ENCODE data around the gene SEMA3F.
"Not testable (repeated sequence)": the region's sequence is repeated elsewhere in the genome, so short reads cannot be mapped to it uniquely, and the experiment has no call there.

Gene SEMA3F

DNA sequence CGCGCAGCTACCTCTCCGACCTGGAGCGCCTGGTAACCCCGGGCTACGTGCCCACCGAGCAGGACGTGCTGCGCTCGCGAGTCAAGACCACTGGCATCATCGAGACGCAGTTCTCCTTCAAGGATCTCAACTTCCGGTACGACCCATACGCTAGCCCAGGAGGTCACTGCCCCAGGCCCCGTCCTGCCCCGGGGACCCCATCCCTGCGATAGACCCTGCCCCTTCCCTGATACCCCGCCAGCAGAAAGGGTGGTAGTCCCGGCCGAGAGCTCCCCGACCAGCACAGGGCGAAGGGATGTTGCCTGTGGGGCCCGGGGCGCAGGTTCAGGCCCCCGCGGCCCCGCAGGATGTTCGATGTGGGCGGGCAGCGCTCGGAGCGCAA lies 38.6 kb downstream of the SEMA3F start:
- no peak for DNase-seq (ENCODE audit: low read depth)

DNA sequence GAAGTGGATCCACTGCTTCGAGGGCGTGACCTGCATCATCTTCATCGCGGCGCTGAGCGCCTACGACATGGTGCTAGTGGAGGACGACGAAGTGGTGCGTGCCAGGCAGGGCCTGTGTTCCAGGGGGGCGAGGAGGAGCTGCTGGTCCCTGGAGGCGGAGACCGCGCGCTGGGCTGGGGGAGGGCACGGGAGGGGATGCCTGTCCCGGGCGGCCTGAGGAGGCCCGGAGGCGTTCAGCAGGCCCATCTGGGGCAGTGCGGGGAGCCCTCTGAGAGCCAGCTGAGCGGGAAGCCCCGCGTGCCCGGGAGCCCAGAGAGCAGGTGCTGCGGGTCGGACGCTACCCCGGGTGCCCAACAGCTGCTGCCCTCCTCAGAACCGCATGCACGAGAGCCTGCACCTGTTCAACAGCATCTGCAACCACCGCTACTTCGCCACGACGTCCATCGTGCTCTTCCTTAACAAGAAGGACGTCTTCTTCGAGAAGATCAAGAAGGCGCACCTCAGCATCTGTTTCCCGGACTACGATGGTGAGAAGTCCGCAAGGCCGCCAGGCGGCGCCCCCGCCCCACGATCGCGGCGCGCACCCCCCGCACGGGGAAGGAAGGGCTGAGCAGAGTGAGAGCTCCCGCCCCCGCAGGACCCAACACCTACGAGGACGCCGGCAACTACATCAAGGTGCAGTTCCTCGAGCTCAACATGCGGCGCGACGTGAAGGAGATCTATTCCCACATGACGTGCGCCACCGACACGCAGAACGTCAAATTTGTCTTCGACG lies 39.2 kb downstream of the SEMA3F start:
- peak; percentile 77 for DNase-seq (ENCODE audit: low read depth)

DNA sequence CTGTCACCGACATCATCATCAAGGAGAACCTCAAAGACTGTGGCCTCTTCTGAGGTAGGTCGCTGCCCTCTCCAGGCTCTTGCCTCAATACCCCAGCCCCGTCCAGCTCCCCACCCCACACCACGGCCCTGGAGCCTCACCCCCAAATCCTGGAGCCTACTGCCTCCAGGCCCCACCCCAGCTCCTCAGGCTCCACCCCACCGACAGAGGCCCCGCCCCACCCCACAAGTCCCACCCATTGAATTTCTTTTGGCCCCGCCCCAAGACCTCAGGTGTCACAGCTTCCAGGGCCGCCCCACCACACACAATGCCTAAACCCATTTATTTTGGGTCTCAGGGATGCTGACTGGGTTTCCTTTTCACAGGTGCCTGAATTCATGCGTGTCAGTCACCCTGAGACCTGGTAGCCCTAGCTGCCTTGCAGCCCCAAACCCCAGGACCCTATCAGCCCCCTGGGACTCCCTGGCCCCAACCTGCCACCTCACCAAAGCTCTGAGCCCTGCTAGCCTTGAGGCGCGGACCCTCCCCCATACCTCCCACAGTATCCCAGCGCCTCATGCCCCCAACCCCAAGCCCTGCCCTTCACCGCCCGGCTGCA lies 39.9 kb downstream of the SEMA3F start:
- no peak for DNase-seq (ENCODE audit: low read depth)

DNA sequence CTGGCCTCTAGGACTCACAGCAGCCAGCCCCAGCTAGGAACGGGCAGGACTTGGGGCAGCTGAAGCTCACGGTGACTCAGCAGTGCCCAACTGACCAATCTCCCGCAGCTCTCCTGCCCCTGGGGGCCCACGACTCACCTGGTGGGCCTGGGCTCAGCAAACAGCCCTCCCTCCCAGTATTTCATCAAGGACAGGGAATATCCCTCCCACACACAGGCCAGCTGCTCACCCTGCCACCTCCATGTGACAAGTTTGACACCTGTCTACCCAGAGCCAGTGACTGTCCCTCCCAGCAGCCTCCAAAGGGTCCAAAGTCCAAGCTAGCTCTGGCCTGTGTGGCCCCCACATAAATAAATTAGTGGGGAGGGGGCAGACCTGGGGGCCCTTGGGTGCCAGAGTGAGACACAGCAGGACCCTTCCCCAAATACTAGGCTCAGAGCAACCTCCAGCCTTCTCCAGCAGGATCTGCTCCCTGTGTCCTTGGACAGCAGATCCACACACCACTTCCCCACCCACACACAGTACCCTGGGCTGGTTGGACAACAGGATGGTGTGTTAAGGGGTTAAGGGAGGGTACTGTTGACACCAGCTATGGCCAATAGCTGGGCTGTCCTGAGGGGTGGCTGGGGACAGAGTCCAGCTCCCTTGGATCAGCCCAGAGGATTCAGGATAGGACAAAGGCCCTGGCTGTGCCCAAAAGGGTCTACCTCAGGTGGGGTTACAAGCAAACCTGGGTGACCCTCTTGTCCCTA lies 40.6 kb downstream of the SEMA3F start:
- no peak for DNase-seq (ENCODE audit: low read depth)

DNA sequence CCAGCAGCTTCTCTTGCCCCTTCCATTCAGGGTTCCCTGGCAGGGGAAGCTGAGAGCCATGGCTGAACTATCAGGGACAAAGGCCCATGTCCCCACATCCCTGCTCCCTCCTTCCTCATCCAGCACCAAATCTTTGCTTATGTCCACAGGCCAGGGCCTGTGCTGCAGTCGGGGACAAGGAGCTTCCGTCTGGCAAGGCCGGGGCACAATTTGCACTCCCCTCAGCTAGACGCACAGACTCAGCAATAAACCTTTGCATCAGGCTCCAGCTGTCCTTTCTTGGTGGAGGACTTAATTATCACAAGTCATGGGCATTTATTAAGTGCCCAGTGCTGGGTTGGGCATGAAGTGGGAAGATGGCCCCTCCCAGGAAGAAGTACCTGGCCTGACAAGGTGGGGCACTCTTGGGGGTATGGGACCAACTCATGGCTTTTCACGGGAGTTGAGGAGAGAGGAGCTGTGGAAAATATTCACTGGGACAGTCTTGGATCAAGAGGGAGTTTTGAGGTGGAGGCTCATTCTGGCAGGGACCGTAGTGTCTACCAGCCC lies 41.2 kb downstream of the SEMA3F start:
- no peak for DNase-seq (ENCODE audit: low read depth)

DNA sequence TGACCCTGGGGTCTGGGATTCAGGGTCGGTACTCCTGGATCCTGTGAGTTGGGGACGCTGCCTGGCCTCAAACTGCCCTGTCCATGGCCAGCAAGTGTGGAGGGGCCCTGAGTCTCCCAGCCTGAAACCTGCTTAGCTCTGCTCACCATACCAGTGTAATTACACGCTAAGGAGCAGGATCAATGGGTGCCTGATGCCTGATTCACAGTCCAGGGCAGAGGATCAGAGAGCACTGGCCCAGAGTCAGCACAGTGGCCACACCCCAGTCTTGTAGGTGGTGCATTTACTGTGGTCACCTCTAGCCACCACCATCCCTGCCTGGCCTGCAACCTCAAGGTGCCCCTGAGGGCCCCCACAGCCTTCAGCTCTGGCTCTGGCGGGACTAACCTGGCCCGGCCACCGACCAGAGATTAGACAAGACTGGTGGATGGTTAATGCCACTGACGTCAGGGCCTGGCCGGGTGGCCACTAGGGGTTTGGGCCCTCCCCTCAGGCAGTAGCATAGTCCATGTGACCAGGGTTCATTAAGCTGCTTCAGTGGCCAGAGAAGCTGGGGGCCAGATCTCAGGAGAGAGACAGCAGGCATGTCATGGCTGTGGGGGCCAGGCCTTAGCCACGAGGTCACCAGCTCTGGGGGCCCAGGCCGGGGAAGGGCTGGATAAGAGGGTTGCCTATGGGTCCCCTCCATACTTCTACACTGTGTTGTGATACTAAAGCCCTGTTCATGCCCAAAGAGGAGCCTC lies 46.6 kb downstream of the SEMA3F start:
- no peak for DNase-seq (ENCODE audit: low read depth)

DNA sequence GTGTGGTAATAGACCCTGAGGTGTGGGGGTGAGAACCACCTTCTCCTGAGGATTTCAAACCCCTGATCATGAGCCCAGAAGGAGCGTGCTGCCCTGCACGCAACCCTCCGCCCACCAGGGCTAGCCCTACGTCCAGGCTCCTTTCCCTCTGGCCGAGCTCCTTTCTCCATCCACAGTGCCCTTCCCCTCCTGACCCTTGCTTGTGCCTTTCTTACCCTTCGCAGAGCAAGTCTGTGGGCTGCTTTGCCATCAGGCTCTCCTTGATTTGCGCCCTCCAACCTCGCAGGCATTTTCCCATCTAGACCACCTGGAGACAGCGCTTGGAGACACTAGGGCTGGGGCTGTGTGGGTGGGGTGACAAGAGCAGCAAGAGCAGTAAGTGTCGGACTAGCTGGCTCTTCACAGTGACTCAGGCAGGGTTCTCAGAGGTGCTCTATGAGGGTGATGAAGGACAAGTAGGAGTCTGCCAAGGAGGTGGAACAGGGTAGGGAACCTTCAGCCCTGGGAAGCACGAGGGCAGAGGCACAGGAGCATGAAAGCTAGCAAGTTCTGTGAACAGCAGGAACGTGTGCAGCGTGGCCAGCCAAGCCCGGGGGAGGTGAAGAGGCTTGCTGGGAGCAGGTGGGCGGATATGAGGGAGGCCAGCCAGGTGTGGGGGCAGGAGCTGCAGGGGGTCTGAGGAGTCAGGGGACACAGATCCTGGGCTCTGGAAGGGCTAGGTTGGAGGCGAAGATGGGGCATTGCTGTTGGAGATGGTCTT lies 47.4 kb downstream of the SEMA3F start:
- DNase-seq (ENCODE audit: low read depth), result no peak

DNA sequence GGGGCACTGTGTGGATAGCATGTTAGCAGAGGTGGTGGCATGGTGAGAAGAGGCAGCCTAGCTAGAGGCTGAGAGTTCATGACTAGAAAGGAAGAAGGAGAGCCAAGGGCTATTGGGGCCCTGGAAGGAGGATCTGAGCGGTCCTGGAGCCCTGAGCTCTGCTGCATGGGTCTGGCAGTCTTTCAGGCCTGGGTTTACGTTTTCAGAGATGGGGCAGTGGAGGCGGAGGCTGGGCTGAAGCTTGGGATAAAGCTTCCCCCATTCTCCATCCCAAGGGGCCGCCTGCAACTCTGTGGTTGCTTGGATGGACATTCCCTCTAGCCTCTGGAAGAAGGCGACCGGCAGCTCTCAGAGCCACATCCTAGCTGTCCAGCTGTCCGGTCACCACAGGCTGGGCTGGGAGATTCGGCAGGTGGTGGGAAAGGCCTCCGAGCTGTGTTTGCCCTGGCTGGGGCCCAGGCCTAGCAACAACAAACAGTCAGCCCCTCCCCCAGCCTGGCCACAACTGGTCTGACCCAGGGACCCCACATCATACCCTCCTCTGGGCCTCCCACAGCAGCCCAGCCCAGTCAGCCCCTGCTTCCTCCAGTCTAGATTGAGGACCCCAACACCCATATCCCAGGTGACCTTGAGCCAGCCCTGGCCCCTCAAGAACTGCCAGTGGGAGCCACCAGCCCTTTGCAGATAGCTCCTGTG lies 48.1 kb downstream of the SEMA3F start:
- DNase-seq (ENCODE audit: low read depth), result no peak

DNA sequence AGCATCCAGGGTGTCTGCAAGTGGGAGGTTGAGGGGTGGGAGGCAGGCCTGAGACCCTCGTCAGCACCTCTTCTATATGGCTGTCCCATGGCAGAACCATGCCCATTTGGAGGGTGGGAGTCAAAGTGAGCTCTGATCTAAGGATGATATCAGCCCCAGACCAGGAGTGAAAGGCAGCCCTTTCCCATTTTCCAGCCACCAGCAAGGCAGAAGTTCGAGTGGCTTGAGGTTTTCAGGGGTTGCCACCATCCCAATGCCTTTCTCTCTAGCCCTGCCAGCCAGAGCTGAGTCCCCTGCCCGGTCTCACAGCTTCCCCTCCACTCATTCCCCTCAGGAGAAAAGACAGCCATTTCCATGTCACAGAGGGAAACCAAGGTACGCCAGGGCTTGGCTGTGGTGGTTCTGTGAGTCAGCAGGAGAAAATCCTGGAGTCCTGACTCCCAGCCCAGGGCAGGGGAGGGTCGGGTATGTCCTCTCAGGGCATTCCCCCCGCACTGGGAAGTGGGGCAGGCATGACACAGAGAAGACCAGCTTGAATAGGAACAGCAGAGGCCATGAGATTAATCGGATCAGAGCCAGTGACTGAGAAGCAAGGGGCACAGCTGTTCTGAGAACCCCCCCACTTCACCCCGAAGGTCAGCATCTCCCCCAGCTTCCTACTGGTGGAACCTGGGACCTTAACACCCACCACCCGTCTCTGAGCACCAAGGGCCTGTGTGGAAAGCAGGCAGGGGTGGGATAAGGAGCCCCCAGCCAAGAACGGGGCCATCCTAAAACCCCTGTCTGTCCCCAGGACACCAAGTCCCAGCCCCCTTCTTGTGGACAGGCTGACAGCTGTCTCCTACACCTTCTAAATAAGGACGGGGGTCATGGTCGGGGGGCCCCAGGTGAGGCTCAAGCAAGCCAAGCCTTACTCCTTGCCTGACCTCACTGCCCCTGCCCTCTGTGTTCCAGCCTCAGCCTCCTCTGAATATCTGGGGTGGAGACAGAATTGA lies 49.0 kb downstream of the SEMA3F start:
- no peak for DNase-seq (ENCODE audit: low read depth)

DNA sequence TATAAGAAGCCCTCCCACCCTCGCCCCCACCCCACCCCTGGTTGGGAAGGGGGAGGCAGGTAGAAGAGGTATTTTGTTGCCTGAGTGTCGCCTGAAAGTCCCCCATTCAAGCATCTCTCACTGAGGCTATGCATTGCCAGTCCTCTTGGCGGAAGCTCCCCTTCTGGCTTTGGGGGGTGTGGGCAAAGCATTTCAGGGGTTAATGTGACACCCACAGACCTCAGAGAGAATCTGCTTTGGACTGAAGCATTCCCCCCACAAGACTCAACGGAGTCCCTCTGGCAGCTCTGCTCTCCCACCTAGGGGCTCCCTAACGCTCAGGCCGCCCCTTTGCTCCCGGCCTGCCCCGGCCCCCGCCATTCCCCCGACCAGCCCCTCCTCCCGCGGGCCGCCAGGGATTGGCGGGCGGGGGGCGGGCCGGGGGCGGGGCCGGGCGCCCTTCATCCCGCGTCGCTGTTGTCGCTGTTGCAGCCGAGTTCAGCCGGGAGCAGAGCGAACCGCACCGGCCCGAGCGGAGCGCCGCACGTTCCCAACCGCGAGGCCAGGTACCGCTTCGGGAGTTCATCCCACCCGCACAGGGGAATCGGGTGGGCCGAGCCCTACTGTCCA lies 49.8 kb downstream of the SEMA3F start, which contains the start of gene SLC38A3:
TSS of gene SLC38A3 (plus strand) at position 468 of the 609 bp plus-strand sequence. CDS start 8,929 bp downstream, outside the sequence.
- DNase-seq (ENCODE audit: low read depth), result no peak

DNA sequence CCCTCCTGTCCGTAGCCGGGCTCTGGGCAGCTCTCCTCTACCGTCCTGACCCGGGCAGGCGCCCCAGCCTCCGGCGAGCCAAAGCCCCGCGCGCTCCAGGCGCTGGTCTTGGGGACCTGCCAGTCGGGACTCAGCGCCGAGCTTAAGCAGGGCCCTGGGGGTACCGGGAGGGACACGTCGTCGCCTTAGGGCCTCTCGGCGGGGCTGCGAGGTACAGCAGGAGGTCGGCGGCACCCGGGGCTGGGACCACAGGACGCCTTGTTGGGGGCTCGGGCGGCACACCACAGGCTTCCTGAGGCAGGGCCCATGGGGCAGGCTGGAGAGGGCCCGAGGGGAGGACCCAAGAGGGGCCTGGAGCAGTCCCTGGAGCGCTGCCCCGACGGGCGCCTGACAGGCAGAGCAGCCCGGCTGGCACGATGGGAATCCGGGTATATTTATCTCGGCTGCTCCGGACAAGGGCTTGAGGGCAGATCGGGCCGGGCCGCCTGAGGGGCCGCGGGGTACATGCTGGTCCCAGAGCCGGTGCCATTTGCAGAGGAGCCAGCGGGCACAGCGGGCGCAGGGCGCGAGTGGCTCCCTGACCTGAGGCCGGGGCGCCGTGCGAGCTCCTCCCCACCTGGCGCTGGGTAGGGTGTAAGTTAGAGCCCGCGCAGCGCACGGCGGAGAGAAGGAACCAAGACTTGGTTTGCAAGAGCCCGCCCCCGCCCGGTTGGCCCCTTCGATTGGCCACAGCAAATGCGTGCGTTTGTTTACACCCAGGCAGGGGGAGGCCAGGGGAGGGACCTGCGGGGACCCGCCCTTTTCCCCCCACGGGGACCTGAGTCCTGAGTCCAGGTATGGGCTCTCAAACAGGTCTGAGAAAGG lies 50.5 kb downstream of the SEMA3F start:
- DNase-seq (ENCODE audit: low read depth), result no peak

DNA sequence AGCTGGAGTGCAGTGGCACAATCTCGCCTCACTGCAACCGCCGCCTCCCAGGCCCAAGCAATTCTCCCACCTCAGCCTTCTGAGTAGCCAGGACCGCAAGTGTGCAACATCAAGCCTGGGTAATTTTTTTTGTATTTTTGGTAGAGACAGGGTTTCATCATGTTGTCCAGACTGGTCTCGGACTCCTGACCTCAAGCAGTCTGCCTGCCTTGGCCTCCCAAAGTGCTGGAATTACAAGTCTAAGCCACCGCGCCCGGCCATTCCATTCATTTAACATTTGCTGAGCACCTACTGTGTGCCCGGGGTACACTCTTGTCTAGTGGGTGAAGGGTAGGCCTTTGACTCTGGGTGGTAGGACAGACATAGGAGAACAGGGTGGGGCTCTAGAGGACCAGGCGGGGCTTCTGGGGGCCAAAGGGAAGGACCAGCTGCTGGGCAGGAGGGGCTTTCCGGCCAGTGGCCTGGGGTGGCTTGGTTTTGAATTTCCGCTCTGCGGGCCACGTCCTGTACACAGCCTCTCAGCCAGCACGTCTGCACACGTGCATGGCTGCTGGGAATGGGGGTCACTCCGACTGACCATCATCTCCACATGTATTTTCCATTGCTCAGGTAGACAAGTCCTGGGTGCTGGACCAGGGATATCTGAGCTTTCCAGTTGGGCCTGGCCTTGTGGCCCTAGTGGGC lies 52.4 kb downstream of the SEMA3F start:
- no peak for DNase-seq (ENCODE audit: low read depth)

DNA sequence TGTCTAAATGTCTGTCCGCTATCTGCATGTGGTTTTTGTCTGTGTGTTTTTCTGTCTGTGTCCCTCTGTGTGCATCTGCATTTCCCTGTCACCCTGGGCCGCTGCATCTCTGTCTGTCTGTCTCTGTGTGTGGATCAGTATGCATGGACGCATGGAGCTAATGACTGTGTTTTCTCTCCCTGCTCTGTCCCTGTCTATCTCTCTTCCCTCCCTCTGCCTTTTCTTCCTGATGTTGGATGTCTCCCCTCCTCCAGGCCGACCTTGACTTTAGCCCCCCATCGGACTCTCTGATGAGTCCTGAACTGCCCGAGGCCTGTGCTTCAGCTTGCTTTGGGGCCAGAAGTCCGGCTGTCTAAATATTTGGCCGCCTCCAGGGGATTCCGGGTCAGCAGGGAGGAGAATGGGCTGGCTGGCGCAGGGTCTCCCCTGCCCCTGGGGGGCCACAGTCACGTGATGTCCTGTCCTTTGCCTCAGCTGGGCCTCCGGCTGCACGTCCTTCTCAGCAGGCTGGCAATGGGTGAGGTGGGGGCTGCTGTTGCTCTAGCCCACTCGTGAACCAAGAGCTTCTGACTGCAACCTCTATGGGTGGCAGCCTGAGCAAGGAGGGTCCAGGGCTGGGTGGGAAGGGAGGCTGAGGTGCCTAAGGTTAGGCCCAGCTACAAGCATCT lies 53.7 kb downstream of the SEMA3F start:
- DNase-seq (ENCODE audit: low read depth), result no peak

DNA sequence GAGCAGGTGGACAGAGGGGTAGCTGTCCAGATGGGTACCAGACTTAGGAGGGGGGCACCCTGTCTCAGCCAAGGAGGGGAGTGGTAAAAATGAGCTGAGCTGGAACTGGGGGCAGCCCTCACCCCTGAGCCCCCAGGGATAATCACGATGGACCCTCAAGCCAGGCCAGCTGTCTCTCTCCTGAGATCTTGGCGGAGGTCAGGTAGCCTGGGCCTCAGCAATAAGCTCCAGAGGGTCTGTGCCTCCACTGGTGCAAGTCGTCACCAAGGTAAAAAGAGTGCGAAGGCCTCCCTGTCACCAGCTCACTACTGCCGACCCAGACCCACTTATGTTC lies 55.0 kb downstream of the SEMA3F start:
- no peak for DNase-seq (ENCODE audit: low read depth)

DNA sequence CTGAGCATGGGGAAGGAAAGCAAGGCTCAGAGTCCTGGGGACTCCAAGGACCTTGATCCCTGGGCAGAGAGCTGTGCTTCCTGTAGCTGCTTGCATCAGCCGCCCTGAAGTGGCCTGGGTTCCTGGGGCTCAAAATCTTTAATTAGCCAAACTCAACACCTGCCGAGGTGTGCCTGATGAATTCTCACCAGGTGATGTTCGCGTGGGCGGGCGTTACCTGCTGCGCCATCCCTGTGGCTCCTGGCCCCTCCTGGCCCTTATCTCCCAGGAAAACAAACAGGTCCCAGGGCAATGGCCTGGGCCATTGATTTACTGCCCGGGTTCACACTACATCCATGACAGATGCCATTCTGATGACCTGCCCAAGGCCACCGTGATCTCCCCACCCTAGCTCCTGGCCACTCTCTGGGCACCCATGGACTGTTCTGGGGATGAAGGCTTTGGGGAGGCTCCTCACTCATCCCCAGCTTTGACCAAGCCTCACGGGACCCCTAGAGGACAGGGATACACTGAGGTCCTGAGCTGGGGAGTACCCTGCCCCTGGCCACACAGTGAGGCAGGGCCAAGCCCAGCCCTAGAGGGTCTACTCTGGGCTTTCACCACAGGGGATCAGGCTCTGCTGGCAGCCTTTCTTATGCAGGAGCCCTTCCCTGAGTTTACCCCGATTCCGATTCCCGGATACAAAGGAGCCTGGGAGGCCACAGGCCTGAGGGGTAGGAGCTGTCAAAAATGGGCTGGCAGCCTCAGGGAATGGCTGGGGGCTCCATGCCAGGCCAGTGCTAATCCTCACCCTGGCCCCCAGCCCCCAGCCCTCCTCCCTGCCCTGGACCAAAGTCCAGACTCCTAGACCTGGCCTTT lies 55.6 kb downstream of the SEMA3F start:
- no peak for DNase-seq (ENCODE audit: low read depth)

DNA sequence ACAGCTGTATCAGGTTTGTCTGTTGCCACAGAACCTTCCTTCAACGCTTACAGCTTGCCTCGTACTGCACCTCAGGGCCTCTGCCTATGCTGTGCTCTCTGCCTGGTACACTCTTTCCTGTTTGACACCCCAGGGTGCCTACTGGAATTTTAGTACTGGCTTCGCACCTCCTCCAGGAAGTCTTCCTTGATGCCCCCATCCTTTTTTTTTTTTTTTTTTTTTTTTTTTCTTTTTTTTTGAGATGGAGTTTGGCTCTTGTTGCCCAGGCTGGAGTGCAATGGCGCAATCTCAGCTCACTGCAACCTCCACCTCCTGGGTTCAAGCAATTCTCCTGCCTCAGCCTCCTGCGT lies 56.2 kb downstream of the SEMA3F start:
- DNase-seq (ENCODE audit: low read depth), result not testable (repeated sequence)
